K562 (cell line): Measurements from ENCODE around the gene IDS. TPM values are rescaled to one million over a fixed set of nuclear protein-coding genes. Genes with fewer than 3 reads are reported as not detected.
A peak's percentile ranks its signal among the peaks of the same experiment; 100 is the strongest.

Experiments
- ARNT ChIP-seq, 2 experiments: fragments of 450-650 bp; IDR thresholded peaks; 2 replicates each; pipeline ENCODE4 v1.6.1; 2016; ENCODE audit warnings: mild to moderate bottlenecking in 1 of 2
- ATF7 ChIP-seq: fragments of 450-650 bp; IDR thresholded peaks from 2 replicates; pipeline ENCODE4 v1.7.1; 2014; ENCODE audit warnings: mild to moderate bottlenecking, moderate library complexity
- CEBPB ChIP-seq: fragments of 450-650 bp; IDR thresholded peaks from 2 replicates; pipeline ENCODE4 v1.6.1; 2016; ENCODE audit warnings: missing genetic modification characterization, missing compliant biosample characterization
- RCOR1 ChIP-seq, 2 experiments: IDR thresholded peaks; 2 replicates each; pipeline ENCODE4 v1.6.1; 2012; ENCODE audit warnings: low read depth in 2 of 2, low read length in 2 of 2, borderline replicate concordance in 1 of 2, improper control_type of control experiment in 1 of 2
- ZC3H4 ChIP-seq: sonication (generic); formaldehyde crosslinking; IDR thresholded peaks from 2 replicates; pipeline ENCODE4 v1.9.0; 2021; ENCODE audit warnings: missing genetic modification reagents, borderline replicate concordance
- ZNF707 ChIP-seq: fragments of 250-450 bp; sonication (Bioruptor Pico); conservative IDR thresholded peaks from 2 replicates; pipeline ENCODE4 v1.8.0; 2022; ENCODE audit warnings: inconsistent platforms, mild to moderate bottlenecking, moderate library complexity
- polyA plus RNA-seq, 8 experiments: library from polyadenylated mRNA; depleted of rRNA in 4 of 8; stranded (reverse) in 5 of 8; unstranded in 3 of 8; fragments of >200 nt; fragmentation: Nextera tagmentation in 2 of 8; fragmentation: Illumina TruSeq in 1 of 8; extraction: Ambion mirVana in 2 of 8; extraction: Trizol in 1 of 8; gene quantifications; 2 replicates each; pipeline versions ENCODE4 v1.2.1 to v1.2.3, GENCODE V29; 2011 to 2014; ENCODE audit warnings: inconsistent platforms in 1 of 8, missing spikeins in 1 of 8
- total RNA-seq, 7 experiments: library from RNA; depleted of rRNA in 6 of 7; stranded (reverse); fragments of >200 nt in 6 of 7; fragmentation: Illumina TruSeq in 2 of 7; extraction: Trizol in 2 of 7; gene quantifications; 2 replicates each; pipeline versions ENCODE4 v1.2.1 to v1.2.3, GENCODE V29; 2011 to 2021; ENCODE audit warnings: low replicate concordance in 1 of 7
- TF ChIP-seq, protein P1 (sequence below): sonication (generic); formaldehyde crosslinking; IDR thresholded peaks from 2 replicates; pipeline ENCODE4 v1.8.1; 2023; ENCODE audit warnings: missing genetic modification reagents, mild to moderate bottlenecking, borderline replicate concordance
- TF ChIP-seq, protein P2 (sequence below), 2 experiments: fragments of 450-650 bp; formaldehyde crosslinking in 1 of 2; IDR thresholded peaks; 2 replicates each; pipeline versions ENCODE4 v1.4.0 to v1.6.1; 2014 to 2020; ENCODE audit warnings: mild to moderate bottlenecking in 2 of 2, borderline replicate concordance in 1 of 2, low read depth in 1 of 2
- TF ChIP-seq, protein P3 (sequence below): sonication (generic); formaldehyde crosslinking; IDR thresholded peaks from 2 replicates; pipeline ENCODE4 v1.8.0; 2023; ENCODE audit warnings: mild to moderate bottlenecking, missing genetic modification reagents

The IDS gene
- total and polyA plus RNA-seq, 9 of the 15 experiments (the other 6 are each of a cell fraction or from before 2014, with no cell fraction given): 2.0 to 18.6 (median 8.6) TPM

GRCh38 chrX:149504915-149505651, at the start of gene IDS (continued):
- TF ChIP-seq, protein P1, sequence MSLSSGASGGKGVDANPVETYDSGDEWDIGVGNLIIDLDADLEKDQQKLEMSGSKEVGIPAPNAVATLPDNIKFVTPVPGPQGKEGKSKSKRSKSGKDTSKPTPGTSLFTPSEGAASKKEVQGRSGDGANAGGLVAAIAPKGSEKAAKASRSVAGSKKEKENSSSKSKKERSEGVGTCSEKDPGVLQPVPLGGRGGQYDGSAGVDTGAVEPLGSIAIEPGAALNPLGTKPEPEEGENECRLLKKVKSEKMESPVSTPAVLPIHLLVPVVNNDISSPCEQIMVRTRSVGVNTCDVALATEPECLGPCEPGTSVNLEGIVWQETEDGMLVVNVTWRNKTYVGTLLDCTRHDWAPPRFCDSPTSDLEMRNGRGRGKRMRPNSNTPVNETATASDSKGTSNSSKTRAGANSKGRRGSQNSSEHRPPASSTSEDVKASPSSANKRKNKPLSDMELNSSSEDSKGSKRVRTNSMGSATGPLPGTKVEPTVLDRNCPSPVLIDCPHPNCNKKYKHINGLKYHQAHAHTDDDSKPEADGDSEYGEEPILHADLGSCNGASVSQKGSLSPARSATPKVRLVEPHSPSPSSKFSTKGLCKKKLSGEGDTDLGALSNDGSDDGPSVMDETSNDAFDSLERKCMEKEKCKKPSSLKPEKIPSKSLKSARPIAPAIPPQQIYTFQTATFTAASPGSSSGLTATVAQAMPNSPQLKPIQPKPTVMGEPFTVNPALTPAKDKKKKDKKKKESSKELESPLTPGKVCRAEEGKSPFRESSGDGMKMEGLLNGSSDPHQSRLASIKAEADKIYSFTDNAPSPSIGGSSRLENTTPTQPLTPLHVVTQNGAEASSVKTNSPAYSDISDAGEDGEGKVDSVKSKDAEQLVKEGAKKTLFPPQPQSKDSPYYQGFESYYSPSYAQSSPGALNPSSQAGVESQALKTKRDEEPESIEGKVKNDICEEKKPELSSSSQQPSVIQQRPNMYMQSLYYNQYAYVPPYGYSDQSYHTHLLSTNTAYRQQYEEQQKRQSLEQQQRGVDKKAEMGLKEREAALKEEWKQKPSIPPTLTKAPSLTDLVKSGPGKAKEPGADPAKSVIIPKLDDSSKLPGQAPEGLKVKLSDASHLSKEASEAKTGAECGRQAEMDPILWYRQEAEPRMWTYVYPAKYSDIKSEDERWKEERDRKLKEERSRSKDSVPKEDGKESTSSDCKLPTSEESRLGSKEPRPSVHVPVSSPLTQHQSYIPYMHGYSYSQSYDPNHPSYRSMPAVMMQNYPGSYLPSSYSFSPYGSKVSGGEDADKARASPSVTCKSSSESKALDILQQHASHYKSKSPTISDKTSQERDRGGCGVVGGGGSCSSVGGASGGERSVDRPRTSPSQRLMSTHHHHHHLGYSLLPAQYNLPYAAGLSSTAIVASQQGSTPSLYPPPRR (CRISPR knock-in tag): no peak
- TF ChIP-seq ZNF707 (CRISPR knock-in tag) (no peak), ATF7 (peak; percentile 76), CEBPB (peak; percentile 37; the same call in 1 of the 2 replicates), ZC3H4 (CRISPR knock-in tag) (no peak), RCOR1 (IDR thresholded peaks at IDR 0.05; ENCODE audit: borderline replicate concordance in 1 of 2, low read depth in 2 of 2, low read length in 2 of 2) (peak in 1 of 2 experiments; percentile 58; a peak in 1 of 4 replicates), ARNT (IDR thresholded peaks at IDR 0.05) (no peak; a peak in 1 of 4 replicates)
- TF ChIP-seq, protein P2, sequence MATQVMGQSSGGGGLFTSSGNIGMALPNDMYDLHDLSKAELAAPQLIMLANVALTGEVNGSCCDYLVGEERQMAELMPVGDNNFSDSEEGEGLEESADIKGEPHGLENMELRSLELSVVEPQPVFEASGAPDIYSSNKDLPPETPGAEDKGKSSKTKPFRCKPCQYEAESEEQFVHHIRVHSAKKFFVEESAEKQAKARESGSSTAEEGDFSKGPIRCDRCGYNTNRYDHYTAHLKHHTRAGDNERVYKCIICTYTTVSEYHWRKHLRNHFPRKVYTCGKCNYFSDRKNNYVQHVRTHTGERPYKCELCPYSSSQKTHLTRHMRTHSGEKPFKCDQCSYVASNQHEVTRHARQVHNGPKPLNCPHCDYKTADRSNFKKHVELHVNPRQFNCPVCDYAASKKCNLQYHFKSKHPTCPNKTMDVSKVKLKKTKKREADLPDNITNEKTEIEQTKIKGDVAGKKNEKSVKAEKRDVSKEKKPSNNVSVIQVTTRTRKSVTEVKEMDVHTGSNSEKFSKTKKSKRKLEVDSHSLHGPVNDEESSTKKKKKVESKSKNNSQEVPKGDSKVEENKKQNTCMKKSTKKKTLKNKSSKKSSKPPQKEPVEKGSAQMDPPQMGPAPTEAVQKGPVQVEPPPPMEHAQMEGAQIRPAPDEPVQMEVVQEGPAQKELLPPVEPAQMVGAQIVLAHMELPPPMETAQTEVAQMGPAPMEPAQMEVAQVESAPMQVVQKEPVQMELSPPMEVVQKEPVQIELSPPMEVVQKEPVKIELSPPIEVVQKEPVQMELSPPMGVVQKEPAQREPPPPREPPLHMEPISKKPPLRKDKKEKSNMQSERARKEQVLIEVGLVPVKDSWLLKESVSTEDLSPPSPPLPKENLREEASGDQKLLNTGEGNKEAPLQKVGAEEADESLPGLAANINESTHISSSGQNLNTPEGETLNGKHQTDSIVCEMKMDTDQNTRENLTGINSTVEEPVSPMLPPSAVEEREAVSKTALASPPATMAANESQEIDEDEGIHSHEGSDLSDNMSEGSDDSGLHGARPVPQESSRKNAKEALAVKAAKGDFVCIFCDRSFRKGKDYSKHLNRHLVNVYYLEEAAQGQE (IDR thresholded peaks at IDR 0.05; ENCODE audit: borderline replicate concordance): peak; percentile 52
- TF ChIP-seq, protein P2 (CRISPR knock-in tag; IDR thresholded peaks at IDR 0.05; ENCODE audit: low read depth): no peak
- TF ChIP-seq, protein P3, sequence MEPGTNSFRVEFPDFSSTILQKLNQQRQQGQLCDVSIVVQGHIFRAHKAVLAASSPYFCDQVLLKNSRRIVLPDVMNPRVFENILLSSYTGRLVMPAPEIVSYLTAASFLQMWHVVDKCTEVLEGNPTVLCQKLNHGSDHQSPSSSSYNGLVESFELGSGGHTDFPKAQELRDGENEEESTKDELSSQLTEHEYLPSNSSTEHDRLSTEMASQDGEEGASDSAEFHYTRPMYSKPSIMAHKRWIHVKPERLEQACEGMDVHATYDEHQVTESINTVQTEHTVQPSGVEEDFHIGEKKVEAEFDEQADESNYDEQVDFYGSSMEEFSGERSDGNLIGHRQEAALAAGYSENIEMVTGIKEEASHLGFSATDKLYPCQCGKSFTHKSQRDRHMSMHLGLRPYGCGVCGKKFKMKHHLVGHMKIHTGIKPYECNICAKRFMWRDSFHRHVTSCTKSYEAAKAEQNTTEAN (CRISPR knock-in tag): no peak
